ENCODE measurements around the gene DLGAP1. TPM values are rescaled to one million over a fixed set of nuclear protein-coding genes. Genes with fewer than 3 reads are reported as not detected.
A peak's percentile ranks its signal among the peaks of the same experiment; 100 is the strongest.

Gene DLGAP1
- total RNA-seq, 1 donor from 2014 or later = not detected

- no peak for ATAC-seq
- no peak for DNase-seq (ENCODE audit: missing footprints)
- intact Hi-C loops (cut with DNase I) = no loop called here
Observed at GRCh38 chr18:3985664-3986063, 469.4 kb downstream of the DLGAP1 start.

GRCh38 chr18:3985020-3985419 lies 470.1 kb downstream of the DLGAP1 start:
- intact Hi-C loops (cut with DNase I) = no loop called here
- DNase-seq (ENCODE audit: missing footprints) = no peak
- no peak for ATAC-seq

GRCh38 chr18:3984163-3984757 lies 470.8 kb downstream of the DLGAP1 start:
- DNase-seq (ENCODE audit: missing footprints) (no peak), ATAC-seq (no peak)
- intact Hi-C loops (cut with DNase I) = no loop called here

- DNase-seq (ENCODE audit: missing footprints) (no peak), ATAC-seq (no peak)
- intact Hi-C loops (cut with DNase I) = no loop called here
Observed at GRCh38 chr18:3983351-3983969, 471.6 kb downstream of the DLGAP1 start.

GRCh38 chr18:3982541-3982940 lies 472.6 kb downstream of the DLGAP1 start:
- no peak for ATAC-seq
- intact Hi-C loops (cut with DNase I) = no loop called here
- DNase-seq (ENCODE audit: missing footprints) = no peak

- DNase-seq (ENCODE audit: missing footprints) = no peak
- no peak for ATAC-seq
- intact Hi-C loops (cut with DNase I) = no loop called here
Observed at GRCh38 chr18:3979024-3979423, 476.1 kb downstream of the DLGAP1 start.

GRCh38 chr18:3973191-3973850 lies 481.8 kb downstream of the DLGAP1 start:
- intact Hi-C loops (cut with DNase I) = no loop called here
- DNase-seq (ENCODE audit: missing footprints) (no peak), ATAC-seq (no peak)

- DNase-seq (ENCODE audit: missing footprints) (no peak), ATAC-seq (no peak)
- intact Hi-C loops (cut with DNase I) = no loop called here
Observed at GRCh38 chr18:3972291-3972930, 482.7 kb downstream of the DLGAP1 start.

- intact Hi-C loops (cut with DNase I) = no loop called here
- DNase-seq (ENCODE audit: missing footprints) (no peak), ATAC-seq (no peak)
Observed at GRCh38 chr18:3970929-3971328, 484.2 kb downstream of the DLGAP1 start.

- intact Hi-C loops (cut with DNase I) = no loop called here
- no peak for ATAC-seq
Observed at GRCh38 chr18:3967359-3968180, 487.5 kb downstream of the DLGAP1 start.

GRCh38 chr18:3966642-3967358 lies 488.3 kb downstream of the DLGAP1 start:
- ATAC-seq (peak; percentile 56), DNase-seq (ENCODE audit: missing footprints) (no peak)
- intact Hi-C loops (cut with DNase I) = no loop called here

More at GRCh38 chr18:3967359-3968180, 487.5 kb downstream of the DLGAP1 start:
- no peak for DNase-seq (ENCODE audit: missing footprints)

GRCh38 chr18:3966246-3966641 lies 488.9 kb downstream of the DLGAP1 start:
- intact Hi-C loops (cut with DNase I) = no loop called here
- ATAC-seq (no peak), DNase-seq (ENCODE audit: missing footprints) (no peak)

- ATAC-seq = no peak
Observed at GRCh38 chr18:3960977-3961376, 494.1 kb downstream of the DLGAP1 start.

GRCh38 chr18:3960142-3960541 lies 495.0 kb downstream of the DLGAP1 start:
- intact Hi-C loops (cut with DNase I) = no loop called here
- ATAC-seq (no peak), DNase-seq (ENCODE audit: missing footprints) (no peak)

More at GRCh38 chr18:3960977-3961376, 494.1 kb downstream of the DLGAP1 start:
- intact Hi-C loops (cut with DNase I) = no loop called here
- no peak for DNase-seq (ENCODE audit: missing footprints)

GRCh38 chr18:3952031-3952430 lies 503.1 kb downstream of the DLGAP1 start:
- no peak for ATAC-seq

GRCh38 chr18:3950668-3951404 lies 504.3 kb downstream of the DLGAP1 start:
- intact Hi-C loops (cut with DNase I) = no loop called here
- DNase-seq (ENCODE audit: missing footprints) = no peak
- no peak for ATAC-seq

More at GRCh38 chr18:3952031-3952430, 503.1 kb downstream of the DLGAP1 start:
- no peak for DNase-seq (ENCODE audit: missing footprints)
- intact Hi-C loops (cut with DNase I) = no loop called here

- DNase-seq (ENCODE audit: missing footprints) = no peak
- ATAC-seq = no peak
- intact Hi-C loops (cut with DNase I) = no loop called here
Observed at GRCh38 chr18:3948958-3949357, 506.1 kb downstream of the DLGAP1 start.

- ATAC-seq = no peak
- intact Hi-C loops (cut with DNase I) = no loop called here
Observed at GRCh38 chr18:3947383-3947782, 507.7 kb downstream of the DLGAP1 start.

More at GRCh38 chr18:3947383-3947782, 507.7 kb downstream of the DLGAP1 start:
- DNase-seq (ENCODE audit: missing footprints) = no peak
